Measurements from ENCODE around the gene HES3. TPM values are rescaled to one million over a fixed set of nuclear protein-coding genes. Genes with fewer than 3 reads are reported as not detected.

The HES3 gene
- total RNA-seq, 4 donors from 2014 or later, result not detected

- H3K27me3 ChIP-seq, result no peaks in the 10 kb centered on the region
- no peak for DNase-seq
- intact Hi-C loops (cut with DNase I), result no loop called here
- peaks cover 0 to 7% (median 0%) of the 10 kb centered on the region in 3 donors for H3K36me3 ChIP-seq
- TF ChIP-seq POLR2A (IDR thresholded peaks at IDR 0.05), result no peak
- H3K27ac ChIP-seq, result no peak overlapping the region
- H3K9me3 ChIP-seq, result no peaks in the 10 kb centered on the region
- H3K4me3 ChIP-seq, result no peak overlapping the region
- peaks cover 0 to 50% (median 19%) of the 10 kb centered on the region in 3 donors for H3K4me1 ChIP-seq
- WGBS, 2 donors, result 94 to 96% methylated on average over 10 of the region's 16 CpGs
Observed at GRCh38 chr1:6274622-6275139, 30.7 kb downstream of the HES3 start.

- 62 to 72% methylated on average over 10 to 11 of the region's 35 CpGs for WGBS, 2 donors
- Histone ChIP-seq H3K27me3 (no peaks in the 10 kb centered on the region), H3K4me1 (peaks cover 0 to 36% (median 19%) of the 10 kb centered on the region in 3 donors), H3K9me3 (no peaks in the 10 kb centered on the region), H3K4me3 (peak overlapping the region in 1 of 4 donors; percentile 34), H3K27ac (peak overlapping the region in 3 of 4 donors; percentile 44 to 75 (median 45)), H3K36me3 (peaks cover 0 to 17% (median 0%) of the 10 kb centered on the region in 3 donors)
- intact Hi-C loops (cut with DNase I), result no loop called here
- no peak for TF ChIP-seq CTCF (IDR thresholded peaks at IDR 0.05)
- DNase-seq, result no peak
Observed at GRCh38 chr1:6275826-6276782, 32.1 kb downstream of the HES3 start.

GRCh38 chr1:6276811-6277555 lies 33.0 kb downstream of the HES3 start:
- no peaks in the 10 kb centered on the region for H3K9me3 ChIP-seq
- no peaks in the 10 kb centered on the region for H3K27me3 ChIP-seq
- peaks cover 0 to 35% (median 19%) of the 10 kb centered on the region in 3 donors for H3K4me1 ChIP-seq
- 86 to 92% methylated on average over 8 of the region's 20 CpGs for WGBS, 2 donors
- H3K27ac ChIP-seq, result peak overlapping the region in 2 of 4 donors; percentile 44 to 75
- DNase-seq, result no peak
- peak overlapping the region in 1 of 4 donors; percentile 34 for H3K4me3 ChIP-seq
- TF ChIP-seq POLR2A (IDR thresholded peaks at IDR 0.05), result no peak
- no peak for TF ChIP-seq CTCF (IDR thresholded peaks at IDR 0.05)
- intact Hi-C loops (cut with DNase I), result no loop called here
- peaks cover 0 to 17% (median 0%) of the 10 kb centered on the region in 3 donors for H3K36me3 ChIP-seq

DNA sequence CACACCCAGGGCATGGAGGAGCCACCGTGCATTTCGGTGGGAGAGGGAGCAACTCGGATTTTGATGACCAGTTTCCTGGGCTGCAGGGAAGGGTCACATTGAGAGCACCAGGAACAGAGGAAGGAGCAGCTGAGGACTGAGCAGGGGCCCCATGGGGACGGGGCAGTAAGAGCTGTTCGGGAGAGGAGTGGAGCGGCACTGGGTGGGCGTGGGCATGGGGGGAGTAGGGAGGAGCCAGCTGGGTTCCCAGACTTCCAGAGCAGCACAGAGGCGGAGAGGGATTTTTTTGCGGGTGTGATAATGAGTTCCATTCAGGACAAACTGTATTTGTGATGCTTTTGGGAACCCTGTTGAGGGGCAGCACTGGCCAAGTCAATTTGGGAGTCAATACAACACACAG lies 34.3 kb downstream of the HES3 start:
- Histone ChIP-seq H3K27me3 (no peaks in the 10 kb centered on the region), H3K4me3 (no peak overlapping the region), H3K4me1 (peaks cover 0 to 22% (median 10%) of the 10 kb centered on the region in 3 donors), H3K27ac (no peak overlapping the region), H3K9me3 (no peaks in the 10 kb centered on the region), H3K36me3 (peaks cover 0 to 17% (median 0%) of the 10 kb centered on the region in 3 donors)
- WGBS, 2 donors, result 70 to 73% methylated on average over 9 of the region's 9 CpGs
- intact Hi-C loops (cut with DNase I), result no loop called here
- TF ChIP-seq CTCF (IDR thresholded peaks at IDR 0.05) (no peak), POLR2A (IDR thresholded peaks at IDR 0.05) (no peak)
- DNase-seq, result no peak

DNA sequence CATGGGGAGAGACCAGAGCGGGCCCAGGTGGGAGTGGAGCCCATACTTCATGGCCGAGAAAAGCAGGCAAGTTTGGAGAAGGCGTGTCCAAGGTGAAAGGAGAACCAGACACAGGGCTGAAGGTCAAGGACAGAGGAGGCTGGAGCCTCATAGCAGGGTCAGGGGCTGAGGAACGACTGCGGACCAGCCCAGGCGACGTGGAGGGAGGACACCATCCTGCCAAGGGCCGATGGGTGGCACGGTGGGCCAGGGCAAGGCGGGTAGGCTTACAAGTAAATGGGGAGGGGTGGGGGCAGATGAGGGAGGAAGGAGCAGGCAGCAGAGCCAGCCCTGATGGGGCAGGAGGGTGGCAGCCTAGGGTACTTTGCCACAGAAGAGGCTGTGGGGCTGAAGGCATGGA lies 35.1 kb downstream of the HES3 start:
- intact Hi-C loops (cut with DNase I), result no loop called here
- Histone ChIP-seq H3K4me1 (peaks cover 0 to 16% (median 7%) of the 10 kb centered on the region in 3 donors), H3K27me3 (no peaks in the 10 kb centered on the region), H3K27ac (no peak overlapping the region), H3K36me3 (peaks cover 0 to 17% (median 0%) of the 10 kb centered on the region in 3 donors), H3K4me3 (no peak overlapping the region), H3K9me3 (no peaks in the 10 kb centered on the region)
- TF ChIP-seq CTCF (IDR thresholded peaks at IDR 0.05) (no peak), POLR2A (IDR thresholded peaks at IDR 0.05) (no peak)
- DNase-seq, result no peak
- WGBS, 2 donors, result 94 to 95% methylated on average over 10 of the region's 10 CpGs

Measured in esophagus squamous epithelium (tissue), 5 donors.